ENCODE results near the gene DPP4. TPM values are rescaled to one million over a fixed set of nuclear protein-coding genes. Genes with fewer than 3 reads are reported as not detected.

The DPP4 gene
- total RNA-seq, 1 experiment from 2014 or later: 2.8 TPM

- no peak overlapping the region for H3K4me3 Mint-ChIP-seq
- Histone ChIP-seq H4K20me1 (ENCODE audit: control insufficient read depth, insufficient read depth, insufficient read length) (no peaks in the 10 kb centered on the region), H3K4ac (ENCODE audit: low read depth, low read length) (no peak overlapping the region), H2BK20ac (ENCODE audit: low read depth, low read length, poor library complexity, severe bottlenecking) (no peak overlapping the region), H3K9ac (ENCODE audit: extremely low read depth, insufficient read length, low read length) (no peak overlapping the region), H4K8ac (replicated peaks; ENCODE audit: insufficient read length, low read depth, low read length) (no peak overlapping the region), H3K79me1 (ENCODE audit: insufficient read depth, low read depth, low read length, poor library complexity, severe bottlenecking) (no peaks in the 10 kb centered on the region), H3K4me1 (ENCODE audit: insufficient read depth, low read length) (peaks cover 3% of the 10 kb centered on the region; the same call in 1 of the 2 replicates), H2BK120ac (ENCODE audit: low read depth, low read length, poor library complexity, severe bottlenecking) (no peak overlapping the region), H2BK5ac (ENCODE audit: insufficient read length, low read length) (no peak overlapping the region), H4K91ac (ENCODE audit: insufficient read length, low read depth, low read length) (no peak overlapping the region), H2BK15ac (ENCODE audit: low read depth, low read length) (no peak overlapping the region), H3T11ph (ENCODE audit: low read length) (no peak overlapping the region), H3K14ac (ENCODE audit: insufficient read depth, low read length) (no peak overlapping the region), H3K27ac (ENCODE audit: insufficient read length, low read depth, low read length) (no peak overlapping the region), H3K27me3 (ENCODE audit: insufficient read depth, low read length) (no peaks in the 10 kb centered on the region), H3K23ac (ENCODE audit: insufficient read length, low read depth, low read length) (no peak overlapping the region), H2BK12ac (ENCODE audit: insufficient read length, low read depth, low read length) (no peak overlapping the region), H3K23me2 (ENCODE audit: insufficient read length, low read depth, low read length, poor library complexity, severe bottlenecking) (no peaks in the 10 kb centered on the region), H3K9me3 (ENCODE audit: control insufficient read depth, low read depth, low read length) (no peaks in the 10 kb centered on the region), H3K79me2 (ENCODE audit: insufficient read depth, low read length) (no peaks in the 10 kb centered on the region), H2AK5ac (ENCODE audit: insufficient read length, low read length) (no peak overlapping the region), H3K4me2 (ENCODE audit: insufficient read depth, insufficient read length, low read length) (no peak overlapping the region), H3K18ac (ENCODE audit: insufficient read length, low read depth, low read length) (no peak overlapping the region), H3K56ac (ENCODE audit: insufficient read length, low read depth, low read length) (no peak overlapping the region), H4K5ac (ENCODE audit: insufficient read length, low read depth, low read length) (no peak overlapping the region), H2AFZ (ENCODE audit: low read length) (no peak overlapping the region)
- no peaks in the 10 kb centered on the region for H3K27me3 Mint-ChIP-seq (ENCODE audit: low read depth)
- H3K27ac Mint-ChIP-seq: no peak overlapping the region
- DNase-seq: no peak
- no CpG with 5 or more reads among the region's 6 CpGs for WGBS (ENCODE audit: extremely low coverage, insufficient read length, low lambda C conversion rate)
- peaks cover 6 to 17% of the 10 kb centered on the region in 2 experiments for H3K4me1 Mint-ChIP-seq
- H3K36me3 Mint-ChIP-seq (ENCODE audit: insufficient read depth in 1 of 3, low read depth in 3 of 3): no peaks in the 10 kb centered on the region
- H3K9me3 Mint-ChIP-seq: no peaks in the 10 kb centered on the region
- TF ChIP-seq CTCF (conservative IDR thresholded peaks at IDR 0.05): no peak
These were observed 59.3 kb downstream of the DPP4 start for GRCh38 chr2:162014751-162015150.

All from H9 (cell line).